Left forelimb (tissue), 1 donor: ENCODE measurements around the gene PPP1R13L.

Experiments
- DNase-seq: peaks from one replicate; pipeline ENCODE4 v3.0.0-alpha.2; 2018; ENCODE audit warnings: low spot score

Gene PPP1R13L, protein sequence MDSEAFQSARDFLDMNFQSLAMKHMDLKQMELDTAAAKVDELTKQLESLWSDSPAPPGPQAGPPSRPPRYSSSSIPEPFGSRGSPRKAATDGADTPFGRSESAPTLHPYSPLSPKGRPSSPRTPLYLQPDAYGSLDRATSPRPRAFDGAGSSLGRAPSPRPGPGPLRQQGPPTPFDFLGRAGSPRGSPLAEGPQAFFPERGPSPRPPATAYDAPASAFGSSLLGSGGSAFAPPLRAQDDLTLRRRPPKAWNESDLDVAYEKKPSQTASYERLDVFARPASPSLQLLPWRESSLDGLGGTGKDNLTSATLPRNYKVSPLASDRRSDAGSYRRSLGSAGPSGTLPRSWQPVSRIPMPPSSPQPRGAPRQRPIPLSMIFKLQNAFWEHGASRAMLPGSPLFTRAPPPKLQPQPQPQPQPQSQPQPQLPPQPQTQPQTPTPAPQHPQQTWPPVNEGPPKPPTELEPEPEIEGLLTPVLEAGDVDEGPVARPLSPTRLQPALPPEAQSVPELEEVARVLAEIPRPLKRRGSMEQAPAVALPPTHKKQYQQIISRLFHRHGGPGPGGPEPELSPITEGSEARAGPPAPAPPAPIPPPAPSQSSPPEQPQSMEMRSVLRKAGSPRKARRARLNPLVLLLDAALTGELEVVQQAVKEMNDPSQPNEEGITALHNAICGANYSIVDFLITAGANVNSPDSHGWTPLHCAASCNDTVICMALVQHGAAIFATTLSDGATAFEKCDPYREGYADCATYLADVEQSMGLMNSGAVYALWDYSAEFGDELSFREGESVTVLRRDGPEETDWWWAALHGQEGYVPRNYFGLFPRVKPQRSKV

DNA sequence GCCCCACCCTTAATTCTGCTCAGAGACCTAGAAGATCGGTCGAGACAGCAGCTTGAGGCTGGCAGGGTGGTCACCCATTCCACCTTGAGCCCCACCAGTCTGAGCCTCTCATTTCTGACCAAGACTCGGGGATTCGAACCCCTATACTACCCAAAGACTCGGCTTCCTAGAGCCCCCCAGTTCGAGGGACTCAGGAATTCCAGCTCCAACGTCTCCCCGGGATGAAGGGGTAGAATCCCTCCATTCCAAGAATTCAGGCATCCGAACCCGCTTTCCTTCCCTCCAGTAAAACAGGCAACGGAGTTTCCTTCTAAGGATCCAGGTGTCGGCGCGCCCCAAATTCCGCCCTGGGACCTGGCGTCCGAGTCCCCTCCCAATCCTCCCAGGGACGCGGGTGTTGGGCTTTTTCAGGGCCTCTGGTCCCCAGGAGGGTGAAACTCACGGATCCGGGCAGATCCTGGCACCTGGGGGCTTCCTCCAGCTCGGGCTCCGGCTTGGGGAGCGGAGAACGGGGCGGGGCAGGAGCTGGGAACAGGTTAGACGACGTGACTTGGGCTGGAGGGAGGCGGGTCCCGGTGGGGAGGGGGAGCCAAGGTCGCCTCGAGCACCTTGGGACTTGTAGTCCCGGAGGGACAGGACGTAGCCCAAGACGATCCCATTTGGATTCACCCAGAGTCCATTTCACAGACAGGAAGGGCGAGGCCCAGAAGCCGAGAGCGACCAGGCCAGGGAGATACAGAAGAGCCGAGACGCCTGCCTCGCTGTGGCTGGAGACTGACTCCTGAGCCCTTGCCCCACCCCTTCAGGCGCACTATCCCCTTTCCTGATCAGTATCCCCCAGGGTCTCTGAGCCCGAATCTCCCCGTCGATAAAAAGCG lies at the start of gene PPP1R13L:
Gene PPP1R13L, minus strand, starts transcription at position 513 of the 878 bp plus-strand sequence. CDS start 6,751 bp downstream, outside the sequence.
- no peak for DNase-seq

DNA sequence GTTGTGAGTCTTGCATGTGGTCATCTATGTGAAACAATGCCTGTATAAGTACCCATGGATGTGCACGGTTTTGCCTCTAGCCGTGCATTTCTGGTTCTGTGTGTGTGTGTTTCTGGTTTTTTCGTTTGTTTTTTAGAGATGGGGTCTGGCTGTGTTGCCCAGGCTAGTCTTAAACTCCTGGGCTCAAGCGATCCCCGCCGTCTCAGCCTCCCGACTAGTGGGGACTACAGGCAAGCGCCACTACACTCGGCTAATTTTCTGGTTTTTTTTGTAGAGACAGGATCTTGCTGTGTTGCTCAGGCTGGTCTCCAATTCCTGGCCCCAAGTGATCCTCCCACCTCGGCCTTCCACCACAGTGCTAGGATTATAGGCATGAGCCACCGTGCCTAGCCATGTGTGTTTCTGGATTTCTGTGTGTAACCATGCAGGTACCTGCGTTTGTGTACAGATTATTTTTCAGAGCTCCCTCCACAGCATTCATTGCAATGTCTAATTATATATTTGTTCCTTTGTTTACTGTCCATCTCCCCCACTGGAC lies 47.0 kb upstream of the PPP1R13L start:
- no peak for DNase-seq

DNA sequence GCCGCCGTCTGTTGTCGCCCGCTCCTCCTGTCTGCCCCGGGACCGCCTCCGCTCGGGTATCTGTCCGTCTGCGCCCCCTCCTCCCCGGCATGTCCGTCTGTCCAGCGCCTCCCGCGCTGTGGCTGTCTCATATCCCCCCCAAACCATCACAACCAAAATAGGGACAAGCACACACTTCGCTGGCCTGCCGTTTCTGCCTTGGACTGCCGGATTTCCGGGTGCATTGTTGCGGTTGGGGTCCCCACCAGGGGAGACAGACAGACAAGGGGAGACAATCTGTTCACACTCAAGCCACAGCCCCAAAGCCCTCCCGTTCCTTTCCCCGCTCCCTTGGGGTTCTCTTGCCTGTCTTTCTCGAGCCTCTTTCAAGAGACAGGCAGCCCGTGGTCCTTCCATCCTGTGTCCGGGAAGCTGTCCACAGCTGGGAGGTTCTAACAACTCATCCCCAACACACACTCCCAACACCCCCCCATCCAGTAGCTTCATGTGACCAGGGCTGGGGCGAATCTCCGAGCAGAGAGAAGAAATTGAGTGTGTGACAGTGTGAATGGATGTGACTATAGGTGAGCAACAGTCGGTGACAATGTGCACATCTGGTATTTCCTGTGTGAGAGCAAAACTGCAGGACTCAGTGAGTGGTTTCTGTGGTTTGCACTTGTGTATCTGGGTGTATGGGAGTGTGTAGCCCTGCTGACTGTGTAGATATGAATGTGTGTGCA lies 46.4 kb upstream of the PPP1R13L start:
- DNase-seq = peak; percentile 77

DNA sequence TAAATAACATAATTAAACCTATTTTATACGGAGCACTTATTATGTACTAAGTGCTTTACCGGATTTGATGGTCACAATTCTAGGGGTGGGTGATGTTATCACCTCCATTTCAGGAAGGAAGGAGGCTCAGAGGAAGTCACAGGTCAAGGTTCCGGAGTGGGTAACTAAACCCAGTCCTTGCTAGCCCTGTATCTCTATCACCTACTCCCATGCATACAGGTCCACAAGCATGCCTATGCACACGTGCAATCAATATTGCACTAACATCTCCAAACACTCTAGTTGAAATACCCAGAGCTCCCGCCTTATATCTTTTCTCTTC lies 45.1 kb upstream of the PPP1R13L start:
- no peak for DNase-seq

DNA sequence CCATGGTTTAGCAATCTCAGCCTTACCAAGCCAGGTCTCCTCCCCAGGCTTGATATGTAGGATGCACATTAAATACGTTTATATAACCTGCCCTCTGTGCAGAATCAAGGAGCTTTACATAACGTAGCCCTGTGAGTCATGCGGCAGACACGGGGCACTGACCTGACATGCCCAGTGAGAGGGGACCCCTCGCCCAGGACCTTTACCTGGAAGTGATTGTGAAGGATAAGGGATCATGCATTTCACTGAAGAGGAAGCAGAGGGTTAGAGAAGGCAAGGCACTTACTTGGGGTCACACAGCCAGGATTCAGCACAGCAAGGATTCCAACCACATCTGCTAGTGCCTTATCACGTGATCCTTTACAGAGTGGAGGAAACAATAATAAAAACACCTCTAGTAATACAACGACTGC lies 44.0 kb upstream of the PPP1R13L start:
- peak; percentile 64 for DNase-seq

DNA sequence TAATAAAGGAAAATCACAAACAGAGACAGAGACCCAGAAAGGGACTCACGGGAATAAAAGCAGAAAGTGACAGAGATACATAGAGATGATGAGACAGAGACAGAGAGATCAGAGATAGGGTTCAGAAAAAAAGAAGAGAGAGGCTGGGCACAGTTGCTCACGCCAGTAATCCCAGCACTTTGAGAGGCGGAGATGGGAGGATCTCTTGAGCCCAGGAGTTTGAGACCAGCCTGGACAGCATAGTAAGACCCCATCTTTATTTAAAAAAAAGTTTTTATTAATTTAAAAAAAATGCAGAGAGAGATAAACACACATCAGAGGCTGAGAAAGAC lies 43.5 kb upstream of the PPP1R13L start:
- no peak for DNase-seq

DNA sequence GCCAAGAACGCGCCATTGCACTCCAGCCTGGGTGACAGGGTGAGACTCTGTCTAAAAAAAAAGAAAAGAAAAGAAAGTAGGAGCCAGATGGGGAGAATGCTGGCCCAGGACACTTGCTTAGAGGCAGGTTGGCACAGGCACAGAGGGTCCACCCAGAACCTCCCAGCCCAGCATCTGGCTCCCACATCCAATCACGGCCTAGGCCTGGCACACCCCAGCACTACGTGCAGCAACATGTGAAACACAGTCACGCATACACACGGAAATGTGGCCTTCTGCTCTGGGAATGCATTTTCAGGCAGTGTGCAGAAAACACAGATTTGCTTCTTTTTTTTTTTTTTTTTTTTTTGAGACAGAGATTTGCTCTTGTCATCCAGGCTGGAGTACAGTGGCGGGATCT lies 42.1 kb upstream of the PPP1R13L start:
- no peak for DNase-seq

DNA sequence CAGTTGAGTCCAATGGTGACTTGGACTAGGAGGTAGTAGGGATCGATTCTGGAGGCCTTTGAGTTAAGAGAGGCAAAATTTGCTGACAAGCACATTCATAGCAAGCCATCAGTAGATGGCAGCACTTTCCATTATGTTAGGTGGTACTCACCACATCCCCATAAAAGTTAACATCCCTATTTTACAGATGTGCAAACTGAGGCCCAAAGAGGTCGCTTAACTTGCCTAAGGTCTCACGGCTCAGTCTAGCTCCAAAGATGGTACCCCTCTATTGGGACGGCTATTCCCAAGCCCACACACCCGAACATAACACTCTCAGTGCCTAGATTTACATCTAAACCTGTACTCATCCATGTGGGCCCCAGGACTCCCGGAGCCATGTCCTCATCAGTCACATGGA lies 41.4 kb upstream of the PPP1R13L start:
- no peak for DNase-seq

DNA sequence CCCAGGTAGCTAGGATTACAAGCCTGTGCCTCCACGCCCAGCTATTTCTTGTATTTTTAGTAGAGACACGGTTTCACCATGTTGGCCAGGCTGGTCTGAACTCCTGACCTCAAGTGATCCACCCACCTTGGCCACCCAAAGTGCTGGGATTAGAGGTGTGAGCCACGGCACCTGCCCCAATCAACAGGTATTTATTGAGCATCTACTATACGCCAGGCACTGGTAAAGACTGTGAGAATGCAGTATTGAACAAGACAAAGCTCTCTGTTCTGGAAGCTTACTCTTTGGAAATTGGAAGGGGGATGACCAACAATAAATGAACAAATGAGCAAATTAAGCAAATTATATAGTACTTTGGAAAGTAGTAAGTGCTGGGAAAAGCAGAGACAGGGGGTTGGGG lies 40.3 kb upstream of the PPP1R13L start:
- DNase-seq = no peak

DNA sequence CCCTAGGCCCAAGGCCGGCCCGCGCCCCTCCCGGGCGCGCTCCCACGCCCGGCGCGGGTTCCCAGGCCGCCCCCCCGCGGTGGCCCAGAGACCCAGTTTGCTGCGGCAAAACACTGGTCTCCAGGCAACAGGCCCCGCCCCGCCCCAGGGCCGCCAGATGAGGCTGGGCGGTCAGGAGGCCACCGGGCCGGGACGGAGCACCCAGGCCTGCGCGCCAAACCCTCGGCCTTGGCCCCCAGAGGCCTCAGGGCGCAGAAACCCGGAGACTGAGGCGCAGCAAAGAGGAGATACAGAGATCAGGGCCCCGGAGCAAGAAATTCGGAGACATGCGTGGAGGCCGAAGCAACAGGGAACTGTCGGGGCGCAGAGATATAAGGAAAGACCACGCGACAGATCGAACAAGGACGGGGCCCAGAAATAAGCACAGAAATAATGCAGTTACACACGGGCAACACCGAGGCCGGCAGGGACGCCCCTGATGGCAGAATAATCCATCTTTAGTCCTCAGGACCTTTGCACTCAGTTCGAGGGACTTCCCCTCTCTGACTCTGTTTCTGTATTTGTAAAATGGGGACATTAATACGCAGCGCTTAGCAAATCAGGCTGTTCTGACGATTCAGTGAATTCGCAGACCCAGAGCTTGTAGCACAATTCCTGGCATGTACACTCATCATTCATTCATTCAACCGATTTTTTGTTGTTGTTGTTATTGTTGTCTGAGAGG lies 39.6 kb upstream of the PPP1R13L start:
- peak; percentile 96 for DNase-seq

DNA sequence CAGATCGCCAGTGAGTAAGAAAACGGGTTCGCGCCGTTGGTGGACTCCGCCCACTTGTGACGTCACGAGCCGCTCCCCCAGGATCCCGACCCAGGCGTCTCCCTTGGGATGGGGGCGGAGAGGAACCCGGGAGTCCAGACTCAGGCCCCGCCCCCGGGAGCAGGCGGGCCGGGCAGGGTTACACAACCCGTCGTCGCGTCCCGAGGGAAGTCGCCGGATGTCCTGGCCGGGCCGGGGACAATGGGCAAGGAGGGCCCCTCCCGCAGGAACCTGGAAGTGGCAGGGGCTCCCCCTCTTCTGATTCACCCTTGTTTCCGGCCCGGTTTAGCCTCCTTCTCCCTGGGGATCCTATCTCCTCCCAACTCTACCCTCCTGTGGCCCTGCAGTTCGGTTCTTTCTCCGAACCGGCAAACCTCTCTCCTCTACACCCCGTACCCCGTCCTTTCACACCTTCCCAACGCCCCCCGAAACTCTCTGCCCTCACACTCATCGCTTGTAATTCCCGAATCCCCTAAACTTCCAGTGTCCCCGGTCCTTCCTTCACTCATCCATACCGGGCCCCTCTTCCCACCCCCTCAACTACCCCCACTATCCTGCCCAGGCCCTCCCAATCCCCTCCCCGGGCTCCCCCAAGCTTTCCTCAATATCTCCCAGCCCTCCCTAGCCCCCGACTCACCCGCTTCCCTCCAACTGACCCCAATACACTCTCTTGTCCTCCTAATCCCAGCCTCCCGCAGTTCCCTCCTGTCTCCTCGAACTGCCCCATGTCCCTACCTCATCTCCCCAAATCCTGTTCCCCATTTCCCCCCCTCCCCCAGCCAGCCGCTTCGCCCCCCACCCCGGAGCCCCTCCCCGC lies 38.8 kb upstream of the PPP1R13L start:
- DNase-seq = peak; percentile 90

DNA sequence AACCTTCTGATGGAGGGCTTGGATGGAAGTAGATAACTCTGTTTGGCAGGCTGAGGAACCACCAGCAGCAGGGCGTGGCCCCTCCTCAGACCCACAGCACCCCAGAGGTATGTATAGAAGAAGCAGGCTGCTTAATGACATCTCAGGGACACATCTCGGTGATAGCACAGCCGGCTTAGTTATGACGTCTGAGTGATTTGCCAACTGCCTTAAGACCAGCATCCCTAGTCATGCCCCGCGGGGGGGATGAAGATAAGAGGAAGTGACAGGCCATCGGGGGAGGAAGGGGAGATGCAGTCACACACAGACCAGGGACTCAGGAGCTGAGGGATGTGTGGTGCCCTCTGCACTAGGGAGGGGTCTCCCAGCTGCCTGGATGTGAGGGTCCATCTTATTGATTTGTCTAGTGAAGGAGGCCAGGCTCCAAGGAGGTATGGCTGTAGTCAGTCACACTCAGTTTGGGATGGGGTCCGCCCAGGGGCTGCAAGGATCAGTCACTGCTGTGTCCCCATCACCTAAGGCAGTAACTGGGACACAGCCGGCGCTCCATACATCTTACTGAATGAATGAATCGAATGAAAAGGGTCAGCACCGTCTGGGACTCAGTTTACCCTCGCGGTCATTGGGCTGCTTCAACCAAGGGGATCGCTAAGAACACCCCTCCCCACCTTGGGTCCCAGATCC lies 38.1 kb upstream of the PPP1R13L start:
- DNase-seq = no peak

DNA sequence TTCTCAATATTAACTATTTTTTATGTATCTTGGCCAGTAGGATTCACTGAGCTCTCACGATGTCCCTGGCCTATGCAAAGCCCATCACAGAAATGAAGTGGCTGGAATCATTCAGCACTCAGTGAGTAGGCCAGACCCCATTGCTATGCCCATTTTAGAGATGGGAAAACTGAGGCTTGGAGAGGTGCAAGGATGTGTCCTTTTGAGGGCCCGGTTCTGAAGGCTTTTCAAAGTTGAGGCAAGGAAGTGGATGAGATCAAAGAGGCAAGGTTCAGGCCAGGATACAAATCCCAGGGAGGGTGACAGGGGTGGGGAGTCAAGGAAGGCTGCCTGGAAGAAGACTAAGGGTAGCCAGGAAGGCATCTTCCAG lies 37.5 kb upstream of the PPP1R13L start:
- no peak for DNase-seq

DNA sequence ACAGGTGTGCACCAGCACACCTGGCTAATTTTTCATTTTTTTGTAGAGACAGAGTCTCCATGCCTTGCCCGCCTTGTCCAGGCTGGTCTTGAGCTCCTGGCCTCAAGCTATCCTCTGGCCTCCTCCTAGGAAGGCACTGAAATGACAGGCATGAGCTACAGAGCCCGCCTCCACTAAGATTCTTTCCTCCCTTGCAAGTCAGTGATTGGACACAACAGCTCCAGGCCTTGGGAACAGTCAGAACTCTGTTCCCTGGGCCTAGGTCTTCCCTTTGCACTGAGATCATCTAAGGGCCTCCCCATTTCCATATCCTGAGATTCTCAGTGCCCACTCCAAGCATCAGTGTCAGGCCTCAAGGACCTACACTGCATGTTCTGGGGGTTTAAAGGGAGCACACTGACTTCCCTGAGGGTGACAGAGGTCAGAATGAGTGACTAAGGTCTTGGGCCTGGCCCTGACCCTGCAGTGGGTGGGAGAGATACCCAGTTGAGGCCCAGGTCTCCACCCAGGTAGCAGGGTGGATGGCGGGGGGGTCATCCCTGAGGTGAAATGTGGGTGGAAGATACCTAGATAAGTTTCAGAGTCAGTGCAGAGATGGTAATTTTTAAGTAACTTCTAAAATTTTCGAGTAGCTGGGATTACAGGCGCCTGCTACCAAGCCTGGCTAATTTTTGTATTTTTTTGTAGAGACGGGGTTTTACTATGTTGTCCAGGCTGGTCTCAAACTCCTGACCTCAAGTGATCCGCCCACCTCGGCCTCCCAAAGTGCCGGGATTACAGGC lies 36.2 kb upstream of the PPP1R13L start:
- no peak for DNase-seq

DNA sequence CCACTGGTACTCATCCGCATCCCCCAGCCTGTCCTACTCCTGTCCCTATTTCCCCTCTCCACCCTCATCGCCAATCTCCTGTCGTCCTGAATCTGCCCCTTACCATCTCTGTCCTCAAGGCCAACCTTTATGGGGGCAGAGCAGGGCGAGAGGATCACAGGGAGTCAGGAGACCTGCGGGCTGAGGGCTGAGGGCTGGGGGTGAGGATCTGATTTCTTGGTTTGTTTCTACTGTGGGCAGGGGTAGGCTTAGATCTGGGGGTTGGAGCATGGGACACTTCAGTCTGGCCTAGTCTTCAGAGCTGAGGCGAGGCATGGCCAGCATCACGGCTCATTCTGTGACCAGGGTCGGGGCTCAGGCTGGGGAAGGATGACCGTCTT lies 35.4 kb upstream of the PPP1R13L start:
- no peak for DNase-seq

DNA sequence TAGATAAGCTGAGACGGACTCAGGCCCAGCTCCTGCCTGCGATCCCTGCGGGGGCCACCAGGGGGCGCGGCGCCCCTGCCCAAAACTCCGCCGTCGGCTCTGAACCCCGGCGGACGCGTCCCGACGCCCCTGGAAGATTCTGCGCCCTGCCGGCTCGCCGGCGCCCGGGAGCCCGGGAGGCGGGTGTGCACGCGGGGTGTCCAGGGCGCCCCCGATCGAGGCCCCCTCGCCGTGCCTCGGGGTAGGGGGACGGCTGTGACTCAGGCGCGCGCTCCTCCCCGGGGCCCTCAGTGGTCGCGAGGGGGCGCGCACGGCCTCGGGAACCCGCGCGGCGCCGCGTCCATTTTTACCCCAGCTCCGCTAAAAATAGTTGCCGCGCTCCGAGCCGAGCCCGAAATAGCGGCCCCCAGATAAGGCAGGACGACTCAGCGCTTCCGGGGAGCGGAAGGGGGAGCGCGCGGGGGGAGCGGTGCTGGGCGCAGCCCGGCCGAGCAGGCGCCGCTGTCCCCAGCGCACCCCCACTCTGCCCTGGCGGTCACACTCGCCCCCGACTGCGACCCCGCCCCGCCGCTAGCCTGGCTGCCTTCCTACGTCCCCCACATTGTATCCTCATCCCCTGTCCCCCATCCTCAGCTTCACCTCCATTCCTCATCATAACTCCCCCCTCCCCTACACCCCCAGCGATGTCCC lies 34.8 kb upstream of the PPP1R13L start:
- peak; percentile 90 for DNase-seq

DNA sequence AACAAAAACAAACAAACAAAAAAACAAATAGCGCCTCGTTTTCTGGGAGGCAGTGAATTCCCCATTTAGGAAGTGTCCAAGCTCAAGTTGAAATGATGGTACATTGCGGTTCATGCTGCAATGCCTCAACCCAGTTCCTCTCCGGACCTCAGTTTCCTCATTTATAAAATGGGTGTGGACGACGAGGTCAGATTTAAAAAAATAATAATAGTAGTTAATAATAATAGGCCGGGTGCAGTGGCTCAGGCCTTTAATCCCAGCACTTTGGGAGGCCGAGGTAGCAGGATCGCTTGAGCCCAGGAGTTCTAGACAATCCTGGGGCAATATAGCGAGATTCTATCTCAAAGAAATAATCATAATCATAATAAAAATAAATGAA lies 34.3 kb upstream of the PPP1R13L start:
- no peak for DNase-seq

DNA sequence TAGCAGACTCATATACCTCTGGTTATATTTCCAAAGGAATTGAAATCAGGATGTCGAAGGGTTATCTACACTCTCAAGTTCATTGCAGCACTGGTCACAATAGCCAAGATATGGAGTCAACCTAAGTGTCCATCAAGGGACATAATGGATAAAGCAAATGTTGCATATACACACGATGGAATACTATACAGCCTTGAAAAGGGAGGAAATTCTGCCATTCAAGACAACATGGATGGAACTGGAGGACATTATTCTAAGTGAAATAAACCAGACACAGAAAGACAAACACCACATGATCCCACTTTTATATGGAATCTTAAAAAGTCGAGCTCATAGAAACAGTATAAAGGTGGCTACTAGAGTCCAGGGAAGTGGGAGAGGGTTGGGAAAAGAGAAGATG lies 32.5 kb upstream of the PPP1R13L start:
- DNase-seq = no peak
